NT2/D1 (cell line): Measurements from ENCODE around the gene ANAPC7.

ENCODE experiments used
- YY1 ChIP-seq: IDR thresholded peaks from 2 replicates; pipeline ENCODE4 v1.6.1; 2011; ENCODE audit not compliant: insufficient read length, insufficient read depth
- ZNF274 ChIP-seq: IDR thresholded peaks from 2 replicates; pipeline ENCODE4 v1.6.1; 2011; ENCODE audit warnings: mild to moderate bottlenecking, low read depth, low read length

- TF ChIP-seq ZNF274 = no peak
- TF ChIP-seq YY1 = no peak
Observed at GRCh38 chr12:110365489-110366320, 37.8 kb downstream of the ANAPC7 start.
